HG03196 (cell line): ENCODE results near the gene EZH1.
"Not testable (repeated sequence)": the region's sequence is repeated elsewhere in the genome, so short reads cannot be mapped to it uniquely, and the experiment has no call there.

ENCODE experiments used
- ATAC-seq: cut with Tn5 transposase; IDR thresholded peaks from one replicate; pipeline ENCODE4 v1.9.1; 2021; ENCODE audit not compliant: unreplicated experiment

EZH1 gene

GRCh38 chr17:42773290-42774035 lies 28.6 kb upstream of the EZH1 start, which contains the start of gene VPS25:
Gene VPS25, plus strand, starts transcription at chr17:42773449. Its CDS starts 27 bp downstream, at chr17:42773476.
- no peak for ATAC-seq

DNA sequence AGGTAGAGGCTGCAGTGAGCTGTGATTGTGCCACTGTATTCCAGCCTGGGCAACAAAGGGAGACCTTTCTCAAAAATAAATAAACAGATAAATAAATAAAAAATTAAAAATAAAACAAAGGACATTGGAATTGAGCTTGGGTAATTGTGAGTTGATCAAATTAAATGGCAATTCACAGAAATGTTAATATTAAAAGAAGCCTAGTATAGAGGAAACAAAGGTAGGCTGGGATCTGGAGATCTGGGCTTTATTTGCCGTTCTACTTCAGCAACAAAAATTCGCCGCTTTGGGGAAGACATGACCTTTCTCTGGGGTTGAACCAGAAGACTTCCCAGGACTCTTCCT lies 28.1 kb upstream of the EZH1 start:
- ATAC-seq, result no peak

DNA sequence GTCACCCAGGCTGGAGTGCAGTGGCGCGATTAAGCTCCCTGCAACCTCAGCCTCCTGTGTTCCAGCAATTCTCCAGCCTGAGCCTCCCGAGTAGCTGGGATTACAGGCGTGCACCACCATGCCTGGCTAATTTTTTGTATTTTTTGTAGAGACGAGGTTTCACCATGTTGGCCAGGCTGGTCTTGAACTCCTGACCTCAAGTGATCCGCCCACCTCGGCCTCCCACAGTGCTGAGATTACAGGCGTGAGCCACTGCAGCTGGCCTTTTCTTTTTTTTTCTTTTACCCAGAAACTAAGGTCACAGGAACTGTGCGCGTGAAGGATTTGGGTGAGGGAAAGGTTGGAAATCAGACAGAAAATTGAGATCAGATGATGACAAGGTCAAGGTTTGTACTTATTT lies 25.1 kb upstream of the EZH1 start:
- not testable (repeated sequence) for ATAC-seq

- ATAC-seq, result not testable (repeated sequence)
These were observed 23.2 kb upstream of the EZH1 start for GRCh38 chr17:42768006-42768405.

- no peak for ATAC-seq
These were observed 22.7 kb upstream of the EZH1 start for GRCh38 chr17:42767512-42767911.

DNA sequence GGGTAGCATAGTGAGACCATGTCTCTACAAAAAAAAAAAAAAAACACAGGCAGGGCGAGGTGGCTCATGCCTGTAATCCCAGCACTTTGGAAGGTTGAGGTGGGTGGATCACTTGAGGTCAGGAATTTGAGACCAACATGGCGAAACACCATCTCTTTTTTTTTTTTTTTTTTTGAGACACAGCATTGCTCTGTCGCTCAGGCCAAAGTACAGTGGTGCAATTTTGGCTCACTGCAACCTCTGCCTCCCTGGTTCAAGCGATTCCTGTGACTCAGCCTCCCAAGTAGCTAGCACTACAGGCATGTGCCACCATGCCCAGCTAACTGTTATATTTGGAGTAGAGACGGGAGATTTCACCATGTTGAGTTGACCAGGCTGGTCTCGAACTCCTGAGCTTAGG lies 21.3 kb upstream of the EZH1 start:
- ATAC-seq, result no peak

DNA sequence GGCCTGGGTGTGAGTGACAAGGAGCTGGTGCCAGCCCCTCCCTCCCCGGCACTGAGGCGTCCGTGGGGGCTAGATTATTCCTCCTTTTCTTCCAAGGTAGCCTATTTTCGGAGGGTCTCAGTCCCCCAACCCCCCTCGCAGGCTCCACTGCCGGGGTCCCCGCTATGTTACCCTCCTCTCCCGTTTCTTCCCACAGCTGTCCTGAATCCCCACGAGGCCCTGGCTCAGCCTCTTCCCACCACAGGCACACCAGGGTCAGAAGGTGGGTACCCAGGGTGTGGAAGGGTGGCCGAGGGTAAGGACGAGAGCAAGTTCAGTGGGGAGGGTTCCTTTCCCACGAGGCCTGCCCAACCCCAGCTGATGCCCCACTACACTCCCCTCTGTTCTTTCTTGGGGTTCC lies 16.8 kb upstream of the EZH1 start:
- ATAC-seq, result no peak

- no peak for ATAC-seq
These were observed 16.1 kb upstream of the EZH1 start, which contains the start of gene RAMP2 for GRCh38 chr17:42760652-42761581. Gene RAMP2, plus strand, starts transcription at chr17:42761227. Its CDS starts 35 bp downstream, at chr17:42761262.

DNA sequence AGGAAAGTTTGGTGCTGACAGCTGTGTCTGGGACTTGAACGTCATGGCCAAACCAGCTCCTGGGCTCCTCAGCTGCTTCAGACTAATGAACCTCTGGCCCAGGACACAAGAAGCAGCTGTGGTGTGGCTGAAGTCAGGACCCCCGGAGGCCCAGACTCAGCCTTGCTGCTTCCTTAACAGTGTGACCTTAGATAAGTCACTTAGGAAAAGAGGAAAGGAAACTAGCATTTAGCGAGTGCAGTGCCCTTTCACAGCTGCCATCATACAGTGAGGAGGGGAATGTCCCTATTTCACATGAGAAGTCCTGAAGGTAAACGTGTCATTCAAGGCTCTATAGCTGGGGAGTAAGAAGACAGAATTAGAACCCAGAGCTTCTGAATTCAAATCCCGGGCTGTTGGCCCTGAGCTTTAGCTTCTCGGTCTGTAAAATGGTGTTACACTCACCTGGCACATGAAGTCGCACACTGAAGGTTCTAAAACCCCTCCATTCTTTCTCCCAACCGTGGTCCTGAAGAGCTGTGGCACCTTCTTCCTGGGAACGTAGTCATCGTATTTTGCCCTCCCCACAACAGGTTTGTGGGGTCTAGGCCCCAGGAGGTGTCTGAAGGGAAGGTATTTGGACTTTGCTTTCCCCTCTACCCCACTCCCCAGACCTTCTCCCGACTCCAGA lies 15.3 kb upstream of the EZH1 start:
- ATAC-seq, result no peak

GRCh38 chr17:42754782-42755181 lies 9.9 kb upstream of the EZH1 start:
- no peak for ATAC-seq

DNA sequence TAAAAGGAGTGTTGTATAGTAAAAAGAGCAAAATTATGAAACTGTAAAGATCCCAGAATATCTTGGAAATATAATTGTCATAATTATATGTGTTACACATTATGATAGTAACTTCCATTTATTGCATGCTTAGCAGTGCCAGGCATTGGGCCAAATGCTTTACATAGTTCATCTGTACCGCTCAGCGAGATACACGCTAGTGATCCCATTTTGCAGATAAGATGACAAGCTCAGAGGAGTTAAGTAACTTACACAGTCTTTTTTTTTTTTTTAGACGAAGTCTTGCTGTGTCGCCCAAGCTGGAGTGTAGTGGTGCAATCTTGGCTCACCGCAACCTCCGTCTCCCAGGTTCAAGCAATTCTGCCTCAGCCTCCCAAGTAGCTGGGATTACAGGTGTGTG lies 6.8 kb upstream of the EZH1 start:
- ATAC-seq, result no peak

- no peak for ATAC-seq
These were observed 6.0 kb upstream of the EZH1 start for GRCh38 chr17:42750739-42751344.

DNA sequence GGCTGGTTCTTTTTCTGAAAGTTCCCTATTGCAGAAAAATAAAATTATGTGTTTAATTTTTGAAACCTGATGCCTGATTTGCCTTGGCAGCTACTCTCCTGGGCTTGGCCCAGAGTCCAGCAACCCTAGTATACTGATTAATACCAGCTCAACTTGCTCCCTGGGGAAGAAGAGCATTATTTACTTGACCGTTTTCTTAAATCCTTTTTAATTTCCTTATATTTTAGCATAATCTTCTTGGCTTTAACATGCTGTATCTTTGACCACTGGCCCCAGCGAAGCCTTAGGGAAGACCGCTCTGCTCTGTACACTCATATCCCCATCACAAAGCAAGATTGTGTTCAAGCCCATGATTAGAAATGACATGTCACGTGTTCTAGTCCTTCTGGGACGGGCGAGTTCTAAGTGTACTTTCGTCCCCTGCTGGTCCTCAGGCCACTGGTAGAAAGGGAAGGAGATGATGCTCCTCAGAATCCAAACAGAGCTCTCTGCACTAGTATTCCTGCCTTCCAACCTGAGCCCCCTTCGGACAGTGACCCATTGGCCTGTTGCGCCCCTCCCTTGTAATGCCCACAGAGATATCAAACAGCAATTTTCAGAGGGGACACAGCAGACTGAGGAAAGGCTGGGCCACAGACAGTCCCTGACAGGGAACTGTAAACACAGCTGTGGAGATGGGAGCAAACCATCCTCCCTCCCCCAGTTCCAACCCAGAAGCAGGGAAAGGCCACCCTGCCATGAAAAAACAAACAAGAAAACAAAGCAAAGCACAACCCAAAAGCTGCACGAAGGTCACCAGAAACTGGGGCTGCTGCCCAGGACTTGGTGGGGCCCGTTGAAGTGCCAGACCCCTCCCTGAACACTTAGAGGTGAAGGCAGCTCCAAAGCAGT lies 4.3 kb upstream of the EZH1 start:
- no peak for ATAC-seq

DNA sequence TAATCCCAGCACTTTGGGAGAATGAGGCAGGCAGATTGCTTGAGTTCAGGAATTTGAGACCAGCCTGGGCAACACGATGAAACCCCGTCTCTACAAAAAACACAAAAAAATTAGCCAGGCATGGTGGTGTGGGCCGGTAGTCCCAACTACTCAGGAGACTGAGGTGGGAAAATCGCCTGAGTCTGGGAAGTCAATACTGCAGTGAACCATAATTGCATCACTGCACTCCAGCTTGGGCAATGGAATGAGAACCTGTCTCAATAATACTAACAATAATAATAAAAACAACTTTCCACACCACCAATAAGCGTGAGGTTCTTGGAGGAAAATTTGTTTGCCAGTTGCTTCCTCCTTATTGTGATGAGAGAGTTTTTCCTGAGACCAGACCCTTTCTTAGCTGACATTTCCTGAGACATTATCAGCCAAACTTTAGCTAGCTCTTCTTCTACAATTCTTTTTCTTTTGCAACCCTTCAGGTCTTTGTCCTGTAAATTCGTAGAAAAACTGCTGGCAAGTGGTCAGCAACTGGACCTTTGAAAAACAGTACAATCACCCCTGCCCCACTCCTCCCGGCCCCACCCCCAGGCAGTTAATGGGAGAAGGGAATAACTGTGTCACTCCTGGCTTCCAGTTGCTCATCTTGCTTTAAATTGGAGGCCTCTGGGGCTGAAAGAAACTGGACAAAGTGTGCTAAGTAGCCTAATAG lies 3.5 kb upstream of the EZH1 start:
- ATAC-seq, result no peak

GRCh38 chr17:42744283-42744805 lies 496 bp downstream of the EZH1 start:
- peak; percentile 42 for ATAC-seq

- ATAC-seq, result no peak
These were observed 1.1 kb downstream of the EZH1 start for GRCh38 chr17:42743595-42744282.

DNA sequence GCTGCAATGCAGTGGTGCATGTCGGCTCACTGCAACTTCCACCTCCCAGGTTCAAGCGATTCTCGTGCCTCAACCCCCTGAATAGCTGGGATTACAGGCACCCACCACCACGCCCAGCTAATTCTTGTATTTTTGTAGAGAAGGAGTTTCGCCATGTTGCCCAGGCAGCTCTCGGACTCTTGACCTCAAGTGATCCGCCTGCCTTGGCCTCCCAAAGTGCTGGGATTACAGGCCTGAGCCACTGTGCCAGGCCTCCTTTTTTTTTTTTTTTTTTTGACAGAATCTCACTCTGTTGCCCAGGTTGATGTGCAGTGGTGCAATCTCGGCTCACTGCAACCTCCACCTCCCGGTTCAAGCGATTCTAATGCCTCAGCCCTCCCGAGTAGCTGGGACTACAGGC lies 1.9 kb downstream of the EZH1 start:
- ATAC-seq, result not testable (repeated sequence)

GRCh38 chr17:42740699-42741098 lies 4.1 kb downstream of the EZH1 start:
- ATAC-seq, result no peak

DNA sequence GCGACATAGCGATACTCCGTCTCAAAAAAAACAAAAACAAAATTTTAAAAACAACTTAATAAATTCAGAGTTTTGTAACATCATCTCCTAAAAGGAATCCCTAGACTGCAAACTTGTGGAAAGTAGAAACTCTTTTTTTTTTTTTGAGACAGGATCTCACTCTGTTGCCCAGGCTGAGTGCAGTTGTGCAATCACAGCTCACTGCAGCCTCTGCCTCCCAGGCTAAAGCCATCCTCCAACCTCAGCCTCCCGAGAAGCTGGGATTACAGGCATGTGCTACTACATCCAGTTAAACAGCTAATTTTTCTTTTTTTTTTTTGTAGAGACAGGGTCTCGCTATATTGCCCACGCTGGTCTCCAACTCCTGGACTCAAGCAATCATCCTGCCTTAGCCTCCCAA lies 19.7 kb downstream of the EZH1 start:
- no peak for ATAC-seq
